SJCRH30 (cell line): ENCODE data around the gene RHBDD3. TPM values are rescaled to one million over a fixed set of nuclear protein-coding genes. Genes with fewer than 3 reads are reported as not detected.

ENCODE experiments used
- DNase-seq, 2 experiments: peaks; one replicate each; pipeline ENCODE4 v3.0.0-alpha.2; 2015 to 2020
- H3K27ac ChIP-seq: fragments of 250-450 bp; sonication (Bioruptor Pico); 2 replicates; pipeline ENCODE4 v1.5.1; 2020; ENCODE audit warnings: mild to moderate bottlenecking, moderate library complexity
- H3K27me3 ChIP-seq: fragments of 250-450 bp; sonication (Bioruptor Pico); 2 replicates; pipeline ENCODE4 v1.5.1; 2020; ENCODE audit warnings: mild to moderate bottlenecking, moderate library complexity
- H3K36me3 ChIP-seq: fragments of 250-450 bp; sonication (Bioruptor Pico); 2 replicates; pipeline ENCODE4 v1.5.1; 2020; ENCODE audit warnings: mild to moderate bottlenecking, moderate library complexity
- H3K4me1 ChIP-seq: fragments of 250-450 bp; sonication (Bioruptor Pico); 2 replicates; pipeline ENCODE4 v1.5.1; 2020; ENCODE audit warnings: mild to moderate bottlenecking, moderate library complexity
- H3K4me3 ChIP-seq: fragments of 250-450 bp; sonication (Bioruptor Pico); 2 replicates; pipeline ENCODE4 v1.5.1; 2020; ENCODE audit warnings: mild to moderate bottlenecking, moderate library complexity
- H3K9me3 ChIP-seq: fragments of 250-450 bp; sonication (Bioruptor Pico); replicated peaks from 2 replicates; pipeline ENCODE4 v1.5.1; 2020; ENCODE audit warnings: mild to moderate bottlenecking, moderate library complexity
- total RNA-seq: library from RNA; depleted of rRNA; stranded (reverse); fragments of >200 nt; shearing (Covaris generic); gene quantifications from 2 replicates; pipeline ENCODE4 v1.2.3, GENCODE V29; 2014; rRNA removed

RHBDD3 gene
- total RNA-seq, 1 experiment from 2014 or later, result 20.3 TPM

DNA sequence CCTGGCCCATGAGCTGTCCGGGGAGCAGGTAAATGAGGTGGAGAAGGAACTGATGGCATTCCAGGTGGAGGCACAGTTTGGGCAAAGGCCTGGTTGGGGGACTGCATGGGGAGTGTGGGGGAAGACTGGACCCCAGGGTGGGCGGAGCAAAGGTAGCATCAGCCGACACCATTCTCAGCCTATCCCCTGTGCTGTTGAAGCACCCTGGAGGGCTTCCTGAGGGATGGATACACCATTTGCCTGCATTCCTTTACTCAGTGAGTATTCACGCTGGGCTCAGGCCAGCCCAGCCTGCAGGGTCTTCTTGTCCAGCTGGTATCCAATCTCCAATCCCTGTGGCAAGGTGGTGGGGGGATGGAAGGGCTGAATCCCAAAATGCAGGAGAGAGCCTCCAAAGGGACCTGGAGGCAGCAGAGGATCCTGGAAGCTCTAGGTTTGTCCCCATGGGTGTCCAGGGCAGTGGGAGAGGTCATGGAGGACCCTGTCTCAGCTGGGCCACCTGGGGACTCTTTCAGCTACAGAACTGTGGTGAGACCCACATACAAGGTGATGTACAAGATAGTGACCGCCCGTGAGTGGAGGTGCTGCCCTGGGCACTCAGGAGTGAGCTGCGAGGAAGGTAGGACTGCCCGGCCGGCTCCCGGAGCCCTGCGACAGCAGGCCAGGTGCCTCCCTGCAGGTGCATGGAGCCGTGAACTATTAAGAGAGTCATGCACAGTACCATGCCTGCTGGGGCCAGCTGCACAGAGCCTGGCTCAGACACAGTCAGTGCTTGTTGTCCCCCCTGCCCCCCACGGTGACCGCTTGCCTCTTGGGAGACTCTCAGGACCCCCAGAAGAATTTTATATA is 52.5 kb downstream of the RHBDD3 start:
- Histone ChIP-seq H3K4me3 (no peak overlapping the region), H3K27me3 (no peaks in the 10 kb centered on the region), H3K9me3 (no peaks in the 10 kb centered on the region), H3K36me3 (no peaks in the 10 kb centered on the region), H3K4me1 (peaks cover 9% of the 10 kb centered on the region; the same call in 1 of the 2 replicates), H3K27ac (no peak overlapping the region)
- DNase-seq, result no peak

GRCh38 chr22:29214232-29214631 is 53.5 kb downstream of the RHBDD3 start:
- Histone ChIP-seq H3K27ac (no peak overlapping the region), H3K27me3 (no peaks in the 10 kb centered on the region), H3K4me3 (no peak overlapping the region), H3K4me1 (peaks cover 9% of the 10 kb centered on the region; the same call in 1 of the 2 replicates), H3K36me3 (no peaks in the 10 kb centered on the region), H3K9me3 (no peaks in the 10 kb centered on the region)
- no peak for DNase-seq

DNA sequence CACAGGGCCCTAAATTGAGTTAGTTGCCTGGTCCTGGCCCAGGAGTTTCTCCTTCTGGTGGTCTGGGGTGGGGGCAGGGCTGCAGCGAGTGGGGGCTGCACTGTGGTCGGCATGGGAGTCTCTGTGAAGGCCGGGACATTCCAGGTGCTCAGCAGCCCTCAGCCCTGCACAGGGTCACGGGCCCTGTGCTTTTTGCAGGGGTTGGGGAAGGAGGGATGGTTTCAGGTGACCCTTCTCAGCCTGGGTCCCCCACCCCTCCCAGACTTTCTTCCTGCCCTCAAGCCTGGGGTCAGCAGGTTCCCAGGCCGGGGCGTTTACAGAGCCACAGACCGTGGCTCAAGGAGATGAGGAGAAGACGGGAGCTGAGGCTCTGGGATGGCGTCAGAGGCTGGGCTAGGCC is 54.3 kb downstream of the RHBDD3 start:
- Histone ChIP-seq H3K27ac (no peak overlapping the region), H3K4me3 (no peak overlapping the region), H3K9me3 (no peaks in the 10 kb centered on the region), H3K27me3 (no peaks in the 10 kb centered on the region), H3K36me3 (no peaks in the 10 kb centered on the region), H3K4me1 (peaks cover 9% of the 10 kb centered on the region; the same call in 1 of the 2 replicates)
- no peak for DNase-seq

- no peaks in the 10 kb centered on the region for H3K36me3 ChIP-seq
- H3K4me1 ChIP-seq, result peaks cover 9% of the 10 kb centered on the region; the same call in 1 of the 2 replicates
- H3K4me3 ChIP-seq, result no peak overlapping the region
- H3K27ac ChIP-seq, result no peak overlapping the region
- H3K27me3 ChIP-seq, result no peaks in the 10 kb centered on the region
- no peak for DNase-seq
- H3K9me3 ChIP-seq, result no peaks in the 10 kb centered on the region
These were observed 55.0 kb downstream of the RHBDD3 start for GRCh38 chr22:29212743-29213142.

DNA sequence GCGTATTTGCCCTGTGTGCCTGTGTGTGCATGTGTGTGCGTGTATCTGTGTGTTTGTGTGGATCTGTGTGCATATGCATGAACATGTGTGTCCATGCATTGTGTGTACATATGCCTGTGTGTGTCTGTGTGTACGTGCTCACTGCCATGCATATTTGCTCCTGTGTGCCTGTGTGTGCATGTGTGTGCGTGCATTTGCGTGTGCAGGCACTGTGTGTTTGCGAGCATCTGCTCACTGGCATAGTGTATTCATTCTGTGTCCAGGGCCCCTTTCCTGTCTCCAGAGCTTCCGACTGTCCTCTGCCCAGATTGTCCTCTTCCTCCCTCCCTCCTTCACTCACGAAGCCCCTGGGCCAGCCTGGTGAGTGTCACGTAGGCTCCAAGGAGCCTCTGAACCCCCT is 56.3 kb downstream of the RHBDD3 start:
- no peak for DNase-seq
- Histone ChIP-seq H3K36me3 (no peaks in the 10 kb centered on the region), H3K4me1 (peaks cover 1% of the 10 kb centered on the region; the same call in 1 of the 2 replicates), H3K27ac (no peak overlapping the region), H3K4me3 (no peak overlapping the region), H3K27me3 (no peaks in the 10 kb centered on the region), H3K9me3 (no peaks in the 10 kb centered on the region)

DNA sequence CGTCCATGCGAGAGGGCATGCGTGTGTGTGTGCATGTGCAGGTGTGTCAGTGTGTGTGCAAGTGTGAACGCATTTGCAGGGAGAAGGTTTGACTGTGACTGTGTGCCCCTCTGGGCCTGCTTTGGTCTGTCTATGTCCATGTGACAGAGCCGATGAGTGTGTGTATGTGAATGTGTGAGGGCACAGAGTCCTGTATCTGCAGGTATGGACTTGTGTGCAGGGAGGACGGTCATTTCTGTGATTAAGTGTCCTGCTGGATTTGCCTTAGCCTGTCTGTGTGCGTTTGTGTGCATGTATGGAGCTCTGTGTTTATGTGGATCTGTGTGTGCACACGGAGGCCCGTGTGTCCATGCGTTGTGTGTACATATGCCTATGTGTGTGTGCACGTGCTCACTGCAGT is 56.7 kb downstream of the RHBDD3 start:
- Histone ChIP-seq H3K9me3 (no peaks in the 10 kb centered on the region), H3K4me3 (no peak overlapping the region), H3K4me1 (no peaks in the 10 kb centered on the region), H3K27me3 (no peaks in the 10 kb centered on the region), H3K27ac (no peak overlapping the region), H3K36me3 (no peaks in the 10 kb centered on the region)
- DNase-seq, result no peak

Other genes starting within 250 kb of the RHBDD3 start
- not detected in 2 replicates for gene C22orf31, start 206.2 kb downstream of the RHBDD3 start, total RNA-seq
- gene KREMEN1, start 194.9 kb downstream of the RHBDD3 start, total RNA-seq, result 37.5 and 45.7 TPM in 2 replicates
- gene EMID1, start 62.1 kb downstream of the RHBDD3 start, total RNA-seq, result 2.2 and 2.3 TPM in 2 replicates
- 275 and 298 TPM in 2 replicates for gene EWSR1, start 287 bp upstream of the RHBDD3 start, total RNA-seq
- gene GAS2L1, start 38.7 kb upstream of the RHBDD3 start, total RNA-seq, result 5.0 and 6.4 TPM in 2 replicates
- 4.1 and 4.3 TPM in 2 replicates for gene RASL10A, start 47.7 kb upstream of the RHBDD3 start, total RNA-seq
- gene AP1B1, start 120.6 kb upstream of the RHBDD3 start, total RNA-seq, result 40.5 and 41.3 TPM in 2 replicates
- gene RFPL1, start 170.6 kb upstream of the RHBDD3 start, total RNA-seq, result not detected in 2 replicates
- not detected in 2 replicates for gene NEFH, start 212.2 kb upstream of the RHBDD3 start, total RNA-seq